Stimulated activated CD4-positive, alpha-beta T cell treated with anti-CD3 and anti-CD28 coated beads, Interleukin-15, amount 100 ng/mL, for 48 hours (primary cell): ENCODE data around the gene HAGHL.
"Not testable (repeated sequence)": the region's sequence is repeated elsewhere in the genome, so short reads cannot be mapped to it uniquely, and the experiment has no call there.

ENCODE experiments used
- DNase-seq, 2 donors: peaks; one replicate each; pipeline ENCODE4 v3.0.0-alpha.2; 2020; ENCODE audit warnings: low read depth in 2 of 2

The HAGHL gene

GRCh38 chr16:770411-770810, 43.5 kb downstream of the HAGHL start:
- no peak for DNase-seq

GRCh38 chr16:772959-773358, 46.1 kb downstream of the HAGHL start:
- no peak for DNase-seq

- no peak for DNase-seq
Observed at GRCh38 chr16:774086-775001, 47.4 kb downstream of the HAGHL start.

- DNase-seq: no peak
Observed at GRCh38 chr16:775236-775796, 48.4 kb downstream of the HAGHL start.

- not testable (repeated sequence) for DNase-seq
Observed at GRCh38 chr16:776298-776697, 49.4 kb downstream of the HAGHL start.

GRCh38 chr16:776824-777223, 49.9 kb downstream of the HAGHL start:
- DNase-seq: no peak

- no peak for DNase-seq
Observed at GRCh38 chr16:777826-778225, 50.9 kb downstream of the HAGHL start.

- DNase-seq: no peak
Observed at GRCh38 chr16:778447-778846, 51.5 kb downstream of the HAGHL start.

- no peak for DNase-seq
Observed at GRCh38 chr16:778909-779527, 52.1 kb downstream of the HAGHL start.
